HCT116 (cell line): ENCODE data around the gene CCDC154. TPM values are rescaled to one million over a fixed set of nuclear protein-coding genes. Genes with fewer than 3 reads are reported as not detected.

Experiments used
- ATAC-seq: fragments of 200-7000 bp; cut with Tn5 transposase; 2 replicates; pipeline ENCODE4 v1.9.1; 2020; ENCODE audit warnings: mild to moderate bottlenecking, moderate library complexity
- BruUV-seq: library from RNA; stranded (reverse); fragments of 400-500 nt; replicated peaks from 2 replicates; lab custom pipeline; 2021; lab: Mats Ljungman, UMichigan
- CTCF ChIA-PET: fragments of 300-600 bp; sonication (Branson Sonifier 250); formaldehyde crosslinking; loops from one replicate; lab custom pipeline; 2021; ENCODE audit warnings: antibody characterized with exemption; lab: Charles Lee
- POLR2A ChIA-PET: fragments of 300-600, 350-600 bp; sonication (Branson Sonifier 250); formaldehyde crosslinking; loops from one replicate; lab custom pipeline; 2021; ENCODE audit warnings: antibody characterized with exemption; lab: Charles Lee
- RAD21 ChIA-PET, 2 experiments: fragments of 300-600 bp; sonication (Branson Sonifier 250); formaldehyde crosslinking; loops; one replicate each; lab custom pipeline; 2023; ENCODE audit warnings: low total read pairs in 2 of 2; ENCODE audit not compliant: uncharacterized antibody in 2 of 2, unreplicated experiment in 2 of 2, low non-redundant PET in 1 of 2; lab: Charles Lee
- DNase-seq: peaks from one replicate; pipeline ENCODE4 v3.0.0-alpha.2; 2010; ENCODE audit warnings: low read depth, low spot score
- H2AFZ ChIP-seq: fragments of 200-600 bp; shearing (Covaris generic), sonication (generic); 2 replicates; pipeline ENCODE4 v1.6.1; 2017; ENCODE audit warnings: low read depth, mixed run types, mixed read lengths, antibody characterized with exemption, low read length; ENCODE audit not compliant: poor library complexity, severe bottlenecking
- H3K27ac ChIP-seq: 2 replicates; pipeline ENCODE4 v1.5.1; 2012; ENCODE audit warnings: low read depth, low read length
- H3K27me3 ChIP-seq: fragments of 200-600 bp; sonication (generic); 2 replicates; pipeline ENCODE4 v1.6.1; 2016; ENCODE audit warnings: mixed run types, low read length, mixed read lengths; ENCODE audit not compliant: insufficient read depth
- H3K36me3 ChIP-seq, 2 experiments: fragments of 200-500 bp in 1 of 2; fragments of 200-600 bp in 1 of 2; sonication (Bioruptor generic) in 1 of 2; sonication (generic) in 1 of 2; 2 replicates each; pipeline versions ENCODE4 v1.5.1 to v1.6.1; 2014 to 2016; ENCODE audit warnings: low read length in 2 of 2, inconsistent platforms in 1 of 2, mixed read lengths in 1 of 2, mixed run types in 1 of 2; ENCODE audit not compliant: insufficient read depth in 2 of 2, control insufficient read depth in 1 of 2
- H3K4me1 ChIP-seq, 2 experiments: fragments of 200-600 bp in 1 of 2; sonication (generic) in 1 of 2; 2 replicates each; pipeline versions ENCODE4 v1.5.1 to v1.6.1; 2012 to 2017; ENCODE audit warnings: low read length in 2 of 2, inconsistent platforms in 1 of 2, mild to moderate bottlenecking in 1 of 2, mixed read lengths in 1 of 2, mixed run types in 1 of 2, moderate library complexity in 1 of 2; ENCODE audit not compliant: insufficient read depth in 2 of 2, control insufficient read depth in 1 of 2
- H3K4me2 ChIP-seq: fragments of 200-600 bp; sonication (generic); 2 replicates; pipeline ENCODE4 v1.6.1; 2017; ENCODE audit warnings: mixed run types, low read length, mixed read lengths
- H3K4me3 ChIP-seq, 2 experiments: fragments of 200-600 bp in 1 of 2; sonication (generic) in 1 of 2; replicated peaks in 1 of 2; 2 replicates each; pipeline ENCODE4 v1.5.1; 2011 to 2016; ENCODE audit warnings: low read length in 2 of 2, control low read depth in 1 of 2, low read depth in 1 of 2, mild to moderate bottlenecking in 1 of 2, mixed read lengths in 1 of 2, mixed run types in 1 of 2
- H3K79me2 ChIP-seq: fragments of 200-600 bp; sonication (generic); 2 replicates; pipeline ENCODE4 v1.6.1; 2017; ENCODE audit warnings: mild to moderate bottlenecking, mixed run types, low read length, moderate library complexity, mixed read lengths; ENCODE audit not compliant: insufficient read depth
- H3K9ac ChIP-seq: fragments of 200-600 bp; sonication (generic); 2 replicates; pipeline ENCODE4 v1.6.1; 2016; ENCODE audit warnings: low read length, mixed read lengths
- H3K9me2 ChIP-seq: fragments of 200-600 bp; sonication (generic), shearing (Covaris generic); 2 replicates; pipeline ENCODE4 v1.6.1; 2017; ENCODE audit warnings: mixed run types, mild to moderate bottlenecking, moderate library complexity; ENCODE audit not compliant: insufficient read depth
- H3K9me3 ChIP-seq, 2 experiments: fragments of 200-500 bp in 1 of 2; fragments of 200-600 bp in 1 of 2; sonication (Bioruptor generic) in 1 of 2; sonication (generic) in 1 of 2; 2 replicates each; pipeline ENCODE4 v1.6.1; 2014 to 2017; ENCODE audit warnings: low read length in 2 of 2, mixed read lengths in 2 of 2, inconsistent platforms in 1 of 2, low read depth in 1 of 2, mild to moderate bottlenecking in 1 of 2, mixed run types in 1 of 2, moderate library complexity in 1 of 2; ENCODE audit not compliant: control insufficient read depth in 1 of 2, insufficient read depth in 1 of 2
- H4K20me1 ChIP-seq: fragments of 200-600 bp; sonication (generic), shearing (Covaris generic); 2 replicates; pipeline ENCODE4 v1.6.1; 2017; ENCODE audit warnings: mixed run types, mild to moderate bottlenecking, moderate library complexity; ENCODE audit not compliant: insufficient read depth
- CBX3 ChIP-seq: IDR thresholded peaks from 2 replicates; pipeline ENCODE4 v1.6.1; 2012; ENCODE audit warnings: low read depth
- CEBPB ChIP-seq: IDR thresholded peaks from 2 replicates; pipeline ENCODE4 v1.6.1; 2012; ENCODE audit warnings: low read depth
- EGR1 ChIP-seq: IDR thresholded peaks from 2 replicates; pipeline ENCODE4 v1.6.1; 2012; ENCODE audit warnings: low read depth
- FOSL1 ChIP-seq: IDR thresholded peaks from 2 replicates; pipeline ENCODE4 v1.6.1; 2012; ENCODE audit warnings: low read depth
- JUND ChIP-seq: IDR thresholded peaks from 2 replicates; pipeline ENCODE4 v1.6.1; 2012
- POLR2AphosphoS5 ChIP-seq: IDR thresholded peaks from 2 replicates; pipeline ENCODE4 v1.6.1; 2011; ENCODE audit warnings: mild to moderate bottlenecking, low read depth, low read length, moderate library complexity
- RAD21 ChIP-seq: IDR thresholded peaks from 2 replicates; pipeline ENCODE4 v1.6.1; 2012; ENCODE audit warnings: low read depth, mild to moderate bottlenecking
- SIN3A ChIP-seq: IDR thresholded peaks from 2 replicates; pipeline ENCODE4 v1.6.1; 2012; ENCODE audit warnings: low read depth
- SRF ChIP-seq: IDR thresholded peaks from 2 replicates; pipeline ENCODE4 v1.6.1; 2012; ENCODE audit warnings: low read depth
- ZFX ChIP-seq: fragments of 450-650 bp; IDR thresholded peaks from 2 replicates; pipeline ENCODE4 v1.6.1; 2017
- intact Hi-C: fragments of 100-400 bp; cut with micrococcal nuclease; formaldehyde crosslinking; loops from 2 replicates; pipeline ENCODE4 v1.10.0; 2022
- total RNA-seq: library from RNA; stranded (reverse); gene quantifications from one replicate; pipeline ENCODE4 v1.2.1, GENCODE V29; 2021; ENCODE audit not compliant: unreplicated experiment
- TF ChIP-seq, protein P1 (sequence below), 3 experiments: fragments of 200-600 bp in 1 of 3; sonication (generic) in 1 of 3; IDR thresholded peaks in 2 of 3; conservative IDR thresholded peaks in 1 of 3; 2 replicates each; pipeline ENCODE4 v1.5.1; 2012 to 2017; ENCODE audit warnings: low read depth in 2 of 3, low read length in 2 of 3, antibody characterized with exemption in 1 of 3, borderline replicate concordance in 1 of 3, control low read depth in 1 of 3, mild to moderate bottlenecking in 1 of 3, mixed read lengths in 1 of 3, mixed run types in 1 of 3, moderate library complexity in 1 of 3; ENCODE audit not compliant: insufficient read depth in 1 of 3
- TF ChIP-seq, protein P2 (sequence below): IDR thresholded peaks from 2 replicates; pipeline ENCODE4 v1.6.1; 2011; ENCODE audit warnings: mild to moderate bottlenecking, low read length, moderate library complexity; ENCODE audit not compliant: insufficient replicate concordance; ENCODE audit errors: extremely low read depth

Gene CCDC154
- total RNA-seq, 1 experiment from 2014 or later = 1.7 TPM

DNA sequence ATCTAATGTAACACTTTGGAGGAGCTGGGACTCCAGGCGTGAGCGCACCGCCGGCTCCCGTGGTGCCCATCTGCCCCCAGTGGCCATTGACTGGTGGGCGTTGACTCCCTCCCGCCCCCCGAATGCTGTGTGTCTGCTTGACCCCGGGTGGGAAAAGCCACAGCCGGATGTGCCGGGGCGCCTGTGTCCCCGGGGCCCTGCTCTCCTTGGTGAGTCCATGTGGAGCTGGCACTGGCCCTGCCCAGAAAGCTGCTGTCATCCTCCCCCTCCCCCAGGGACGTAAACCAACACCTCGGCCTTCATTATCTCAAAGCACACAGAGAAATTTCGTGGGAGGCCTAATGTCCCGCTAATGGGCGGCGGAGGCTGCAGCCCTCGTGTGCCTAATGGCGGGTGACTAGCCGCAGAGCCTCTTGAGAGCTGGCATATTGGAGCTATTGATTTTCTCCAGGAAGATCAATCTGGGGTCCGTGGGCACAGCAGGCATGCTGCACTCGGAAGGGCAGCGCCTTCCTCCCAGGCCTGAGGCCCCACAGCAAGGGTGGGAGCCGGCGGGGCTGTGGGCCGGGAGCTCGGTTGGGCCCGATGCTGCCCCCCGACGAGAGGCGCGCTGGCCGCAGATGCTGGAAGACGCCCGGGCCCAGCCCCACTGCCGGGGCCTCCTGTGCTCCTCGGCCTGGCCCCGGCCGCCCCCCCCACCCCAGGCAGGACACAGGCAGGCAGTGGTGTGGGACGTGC, 17.5 kb downstream of the CCDC154 start:
- TF ChIP-seq JUND (no peak), RAD21 (no peak), CBX3 (no peak)
- TF ChIP-seq, protein P1, sequence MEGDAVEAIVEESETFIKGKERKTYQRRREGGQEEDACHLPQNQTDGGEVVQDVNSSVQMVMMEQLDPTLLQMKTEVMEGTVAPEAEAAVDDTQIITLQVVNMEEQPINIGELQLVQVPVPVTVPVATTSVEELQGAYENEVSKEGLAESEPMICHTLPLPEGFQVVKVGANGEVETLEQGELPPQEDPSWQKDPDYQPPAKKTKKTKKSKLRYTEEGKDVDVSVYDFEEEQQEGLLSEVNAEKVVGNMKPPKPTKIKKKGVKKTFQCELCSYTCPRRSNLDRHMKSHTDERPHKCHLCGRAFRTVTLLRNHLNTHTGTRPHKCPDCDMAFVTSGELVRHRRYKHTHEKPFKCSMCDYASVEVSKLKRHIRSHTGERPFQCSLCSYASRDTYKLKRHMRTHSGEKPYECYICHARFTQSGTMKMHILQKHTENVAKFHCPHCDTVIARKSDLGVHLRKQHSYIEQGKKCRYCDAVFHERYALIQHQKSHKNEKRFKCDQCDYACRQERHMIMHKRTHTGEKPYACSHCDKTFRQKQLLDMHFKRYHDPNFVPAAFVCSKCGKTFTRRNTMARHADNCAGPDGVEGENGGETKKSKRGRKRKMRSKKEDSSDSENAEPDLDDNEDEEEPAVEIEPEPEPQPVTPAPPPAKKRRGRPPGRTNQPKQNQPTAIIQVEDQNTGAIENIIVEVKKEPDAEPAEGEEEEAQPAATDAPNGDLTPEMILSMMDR (IDR thresholded peaks at IDR 0.05 in 2 of 3, conservative IDR thresholded peaks at IDR 0.05 in 1 of 3; ENCODE audit: borderline replicate concordance in 1 of 3, insufficient read depth in 1 of 3, low read depth in 2 of 3, low read length in 2 of 3) = no peak
- no peak overlapping the region for H3K9ac ChIP-seq
- intact Hi-C loops = no loop called here
- ATAC-seq = no peak
- no peaks in the 10 kb centered on the region for H3K9me3 ChIP-seq
- no peak overlapping the region for H3K27ac ChIP-seq
- no TSS peak for BruUV-seq
- no peaks in the 10 kb centered on the region for H3K9me2 ChIP-seq
- no peak overlapping the region for H3K4me2 ChIP-seq
- ChIA-PET CTCF (no interaction called here), POLR2A (no interaction called here), RAD21 (no interaction called here)
- DNase-seq = no peak
- H3K27me3 ChIP-seq = no peaks in the 10 kb centered on the region
- no peak overlapping the region for H3K4me3 ChIP-seq
- H3K79me2 ChIP-seq = no peaks in the 10 kb centered on the region
- peaks cover 0 to 15% of the 10 kb centered on the region in 2 experiments; a peak in 2 of 4 replicates for H3K4me1 ChIP-seq
- H4K20me1 ChIP-seq = no peaks in the 10 kb centered on the region
- no peak overlapping the region for H2AFZ ChIP-seq
- no peaks in the 10 kb centered on the region for H3K36me3 ChIP-seq

DNA sequence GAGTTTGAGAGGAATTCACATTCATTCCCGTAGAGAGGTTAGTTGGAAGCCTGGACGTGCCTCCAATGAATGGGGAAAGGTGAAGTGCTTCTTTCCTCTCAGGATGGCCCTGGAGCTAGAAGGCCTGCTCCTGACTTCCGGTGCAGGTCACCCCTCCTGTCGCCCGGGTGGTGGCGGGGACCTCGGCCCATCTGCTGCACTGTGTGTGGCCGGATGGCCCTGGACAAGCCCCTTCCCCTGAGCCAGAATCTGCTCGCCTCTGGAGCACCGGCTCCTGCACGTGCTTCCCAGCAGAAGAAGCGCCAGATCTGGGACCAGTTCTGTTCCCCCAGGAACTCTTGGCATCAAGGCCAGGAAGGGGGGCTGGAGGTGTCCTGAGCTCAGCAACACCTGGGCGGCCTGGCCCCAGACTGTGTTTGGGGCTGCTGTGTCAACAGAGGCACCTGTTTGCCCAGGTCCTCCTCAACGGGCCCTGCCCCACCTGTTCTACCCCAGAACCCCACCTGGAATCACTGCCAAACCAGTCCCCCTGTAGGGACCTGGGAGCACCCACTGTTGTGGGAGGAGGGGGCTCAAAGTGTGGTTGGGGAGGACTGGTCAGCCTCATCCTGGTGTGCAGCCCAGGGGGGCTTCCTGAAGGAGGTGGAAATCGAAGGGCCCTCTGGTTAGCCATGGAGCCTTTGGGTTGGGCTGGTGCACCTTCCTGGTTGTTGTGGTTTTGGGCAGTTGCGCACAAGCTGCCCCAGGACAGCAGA, 18.6 kb downstream of the CCDC154 start:
- H2AFZ ChIP-seq = no peak overlapping the region
- no peak overlapping the region for H3K4me2 ChIP-seq
- peaks cover 0 to 21% of the 10 kb centered on the region in 2 experiments; a peak in 2 of 4 replicates for H3K4me1 ChIP-seq
- no peaks in the 10 kb centered on the region for H3K9me2 ChIP-seq
- no peak overlapping the region for H3K27ac ChIP-seq
- intact Hi-C loops = no loop called here
- H3K4me3 ChIP-seq = no peak overlapping the region
- BruUV-seq = no TSS peak
- no peak overlapping the region for H3K9ac ChIP-seq
- ChIA-PET CTCF (no interaction called here), POLR2A (no interaction called here), RAD21 (no interaction called here)
- H3K9me3 ChIP-seq = no peaks in the 10 kb centered on the region
- DNase-seq = no peak
- H3K27me3 ChIP-seq = no peaks in the 10 kb centered on the region
- H3K36me3 ChIP-seq = no peaks in the 10 kb centered on the region
- no peaks in the 10 kb centered on the region for H3K79me2 ChIP-seq
- H4K20me1 ChIP-seq = no peaks in the 10 kb centered on the region
- ATAC-seq = no peak
- TF ChIP-seq, protein P2, sequence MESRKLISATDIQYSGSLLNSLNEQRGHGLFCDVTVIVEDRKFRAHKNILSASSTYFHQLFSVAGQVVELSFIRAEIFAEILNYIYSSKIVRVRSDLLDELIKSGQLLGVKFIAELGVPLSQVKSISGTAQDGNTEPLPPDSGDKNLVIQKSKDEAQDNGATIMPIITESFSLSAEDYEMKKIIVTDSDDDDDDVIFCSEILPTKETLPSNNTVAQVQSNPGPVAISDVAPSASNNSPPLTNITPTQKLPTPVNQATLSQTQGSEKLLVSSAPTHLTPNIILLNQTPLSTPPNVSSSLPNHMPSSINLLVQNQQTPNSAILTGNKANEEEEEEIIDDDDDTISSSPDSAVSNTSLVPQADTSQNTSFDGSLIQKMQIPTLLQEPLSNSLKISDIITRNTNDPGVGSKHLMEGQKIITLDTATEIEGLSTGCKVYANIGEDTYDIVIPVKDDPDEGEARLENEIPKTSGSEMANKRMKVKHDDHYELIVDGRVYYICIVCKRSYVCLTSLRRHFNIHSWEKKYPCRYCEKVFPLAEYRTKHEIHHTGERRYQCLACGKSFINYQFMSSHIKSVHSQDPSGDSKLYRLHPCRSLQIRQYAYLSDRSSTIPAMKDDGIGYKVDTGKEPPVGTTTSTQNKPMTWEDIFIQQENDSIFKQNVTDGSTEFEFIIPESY = no peak
- TF ChIP-seq EGR1 (no peak), ZFX (no peak), POLR2AphosphoS5 (no peak), JUND (no peak), CEBPB (no peak), FOSL1 (no peak), SIN3A (no peak), CBX3 (no peak), SRF (no peak)
- TF ChIP-seq, protein P1 (IDR thresholded peaks at IDR 0.05 in 2 of 3, conservative IDR thresholded peaks at IDR 0.05 in 1 of 3; ENCODE audit: borderline replicate concordance in 1 of 3, insufficient read depth in 1 of 3, low read depth in 2 of 3, low read length in 2 of 3) = no peak
